GM12892 (cell line): ENCODE measurements around the gene LRRC47.

Source experiments
- POLR2AphosphoS5 ChIP-seq: IDR thresholded peaks from 2 replicates; pipeline ENCODE4 v1.6.1; 2011; ENCODE audit warnings: low read depth, low read length, control low read depth
- TAF1 ChIP-seq: IDR thresholded peaks from 2 replicates; pipeline ENCODE4 v1.6.1; 2011; ENCODE audit warnings: low read depth, mild to moderate bottlenecking, control low read depth, low read length, borderline replicate concordance

GRCh38 chr1:3787745-3788605, 8.3 kb downstream of the LRRC47 start:
- TF ChIP-seq POLR2AphosphoS5 (no peak), TAF1 (no peak)
